Esophagus muscularis mucosa (tissue), 4 donors: ENCODE data around the gene CCDC158. TPM values are rescaled to one million over a fixed set of nuclear protein-coding genes. Genes with fewer than 3 reads are reported as not detected.

ENCODE experiments used
- DNase-seq: peaks from one replicate; pipeline ENCODE4 v3.0.0-alpha.2; 2017; ENCODE audit errors: extremely low spot score
- H3K27ac ChIP-seq, 4 donors: fragments of 200-600 bp; sonication (generic); replicated peaks in 1 of 4; 1 replicate in 3 of 4; 2 replicates in 1 of 4; pipeline ENCODE4 v1.5.1; 2016 to 2019; ENCODE audit warnings: mild to moderate bottlenecking in 1 of 4
- H3K27me3 ChIP-seq, 4 donors: fragments of 200-600 bp; sonication (generic); one replicate each; pipeline versions ENCODE4 v1.5.1 to v1.6.0; 2016 to 2019
- H3K36me3 ChIP-seq, 4 donors: fragments of 200-600 bp; sonication (generic); one replicate each; pipeline ENCODE4 v1.5.1; 2016 to 2019
- H3K4me1 ChIP-seq, 4 donors: fragments of 200-600 bp; sonication (generic); one replicate each; pipeline ENCODE4 v1.5.1; 2016 to 2019
- H3K4me3 ChIP-seq, 4 donors: fragments of 200-600 bp; sonication (generic); 1 replicate in 2 of 4; 2 replicates in 2 of 4; pipeline ENCODE4 v1.5.1; 2016 to 2019; ENCODE audit warnings: mild to moderate bottlenecking in 4 of 4, moderate library complexity in 1 of 4
- H3K9me3 ChIP-seq, 4 donors: fragments of 200-600 bp; sonication (generic); 1 replicate in 3 of 4; 2 replicates in 1 of 4; pipeline ENCODE4 v1.5.1; 2016 to 2019
- EP300 ChIP-seq: sonication (generic); formaldehyde crosslinking; IDR thresholded peaks from one replicate; pipeline ENCODE4 v1.6.1; 2017; ENCODE audit warnings: antibody characterized with exemption
- POLR2A ChIP-seq: fragments of 450-650 bp; IDR thresholded peaks from one replicate; pipeline ENCODE4 v1.6.1; 2017; ENCODE audit warnings: antibody characterized with exemption, moderate library complexity, mild to moderate bottlenecking, low read depth
- POLR2AphosphoS5 ChIP-seq, 2 donors: sonication (generic); formaldehyde crosslinking; IDR thresholded peaks; one replicate each; pipeline ENCODE4 v1.6.1; 2017; ENCODE audit warnings: antibody characterized with exemption in 2 of 2
- WGBS: methylation state at CpG from one replicate; pipeline ENCODE4 v1.1.5; 2018; 5-methylcytosine and 5-hydroxymethylcytosine counted together
- intact Hi-C: fragments of 100-400 bp; cut with DNase I; formaldehyde crosslinking; loops from one replicate; pipeline ENCODE4 v1.15.1; 2023
- total RNA-seq, 4 donors: library from RNA; depleted of rRNA; stranded (reverse); fragments of >200 nt; gene quantifications; one replicate each; pipeline versions ENCODE4 v1.1.0 to v1.2.1, GENCODE V29; 2016
- TF ChIP-seq, protein P1 (sequence below), 3 experiments: fragments of 200-600 bp in 2 of 3; fragments of 450-650 bp in 1 of 3; sonication (generic) in 2 of 3; IDR thresholded peaks; one replicate each; pipeline ENCODE4 v1.5.1; 2017 to 2019; ENCODE audit warnings: antibody characterized with exemption in 3 of 3, mild to moderate bottlenecking in 2 of 3, moderate library complexity in 1 of 3

The CCDC158 gene
- total RNA-seq, 4 donors from 2014 or later: 0.66 to 1.8 (median 1.3) TPM

DNA sequence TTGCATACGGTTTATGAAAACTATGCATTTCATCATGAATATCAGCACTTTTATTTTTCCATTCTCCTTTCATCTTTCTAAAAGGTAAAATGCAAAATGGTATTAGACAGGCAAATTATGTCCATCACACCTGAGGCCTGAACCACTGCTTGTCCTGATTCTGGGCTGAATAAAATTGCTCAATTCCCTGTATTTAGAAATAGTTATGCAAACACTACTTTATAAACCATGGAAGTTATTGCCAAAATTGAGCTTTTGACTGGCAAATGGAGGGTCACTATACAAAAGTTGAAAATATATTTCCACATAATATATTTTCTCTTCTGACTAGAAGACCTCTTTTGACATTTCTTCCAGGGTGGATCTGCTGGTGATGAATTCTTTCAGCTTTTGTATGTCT lies 148.4 kb downstream of the CCDC158 start:
- Histone ChIP-seq H3K9me3 (no peaks in the 10 kb centered on the region), H3K4me3 (no peak overlapping the region), H3K27me3 (no peaks in the 10 kb centered on the region), H3K36me3 (no peaks in the 10 kb centered on the region), H3K27ac (no peak overlapping the region), H3K4me1 (no peaks in the 10 kb centered on the region)
- 38% methylated on average over 1 of the region's 1 CpG for WGBS
- TF ChIP-seq EP300: no peak
- TF ChIP-seq, protein P1, sequence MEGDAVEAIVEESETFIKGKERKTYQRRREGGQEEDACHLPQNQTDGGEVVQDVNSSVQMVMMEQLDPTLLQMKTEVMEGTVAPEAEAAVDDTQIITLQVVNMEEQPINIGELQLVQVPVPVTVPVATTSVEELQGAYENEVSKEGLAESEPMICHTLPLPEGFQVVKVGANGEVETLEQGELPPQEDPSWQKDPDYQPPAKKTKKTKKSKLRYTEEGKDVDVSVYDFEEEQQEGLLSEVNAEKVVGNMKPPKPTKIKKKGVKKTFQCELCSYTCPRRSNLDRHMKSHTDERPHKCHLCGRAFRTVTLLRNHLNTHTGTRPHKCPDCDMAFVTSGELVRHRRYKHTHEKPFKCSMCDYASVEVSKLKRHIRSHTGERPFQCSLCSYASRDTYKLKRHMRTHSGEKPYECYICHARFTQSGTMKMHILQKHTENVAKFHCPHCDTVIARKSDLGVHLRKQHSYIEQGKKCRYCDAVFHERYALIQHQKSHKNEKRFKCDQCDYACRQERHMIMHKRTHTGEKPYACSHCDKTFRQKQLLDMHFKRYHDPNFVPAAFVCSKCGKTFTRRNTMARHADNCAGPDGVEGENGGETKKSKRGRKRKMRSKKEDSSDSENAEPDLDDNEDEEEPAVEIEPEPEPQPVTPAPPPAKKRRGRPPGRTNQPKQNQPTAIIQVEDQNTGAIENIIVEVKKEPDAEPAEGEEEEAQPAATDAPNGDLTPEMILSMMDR (IDR thresholded peaks at IDR 0.05): no peak
- TF ChIP-seq POLR2A: no peak
- no peak for TF ChIP-seq POLR2AphosphoS5 (IDR thresholded peaks at IDR 0.05)
- no peak for DNase-seq
- intact Hi-C loops: no loop called here

DNA sequence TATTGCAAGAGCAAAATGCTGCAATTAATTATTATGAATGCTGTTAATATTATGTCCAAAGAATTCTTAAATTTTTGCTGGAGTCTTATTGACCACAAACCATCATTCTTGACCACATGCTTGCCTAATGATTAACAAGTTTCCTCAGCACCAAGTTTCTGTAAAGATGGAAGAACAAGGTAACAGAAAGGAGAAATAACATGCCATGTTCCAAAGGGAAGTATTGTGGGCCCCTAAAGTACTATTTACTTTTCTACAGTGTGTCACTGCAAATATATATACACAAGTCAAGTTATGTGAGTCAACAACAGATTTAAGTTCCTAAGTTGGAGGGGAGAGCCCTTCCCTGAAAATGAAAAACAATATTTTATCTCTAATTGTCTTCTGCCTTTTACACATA lies 148.9 kb downstream of the CCDC158 start:
- Histone ChIP-seq H3K9me3 (no peaks in the 10 kb centered on the region), H3K27me3 (no peaks in the 10 kb centered on the region), H3K4me1 (no peaks in the 10 kb centered on the region), H3K27ac (no peak overlapping the region), H3K4me3 (no peak overlapping the region), H3K36me3 (no peaks in the 10 kb centered on the region)
- intact Hi-C loops: no loop called here
- TF ChIP-seq, protein P1 (IDR thresholded peaks at IDR 0.05): no peak
- no peak for TF ChIP-seq EP300
- no peak for TF ChIP-seq POLR2AphosphoS5 (IDR thresholded peaks at IDR 0.05)
- DNase-seq: no peak

DNA sequence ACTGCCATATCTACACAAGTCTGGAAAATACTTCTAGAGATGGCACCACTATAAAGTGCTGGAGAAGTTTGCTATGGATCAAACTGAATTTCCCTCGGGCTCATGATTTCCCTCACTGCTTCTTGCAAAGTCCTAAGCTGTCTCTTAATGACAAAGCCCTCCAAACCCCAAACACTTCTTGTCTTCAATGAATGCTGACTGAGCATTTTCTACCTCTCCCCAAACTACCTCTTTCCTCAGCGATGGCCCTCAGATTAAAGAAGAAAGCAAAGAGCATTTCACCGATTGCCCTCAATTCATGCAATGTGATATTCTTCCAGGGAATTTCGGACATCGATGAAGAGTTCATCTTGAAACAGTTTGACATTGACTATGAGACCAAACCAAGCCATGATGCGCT lies 149.7 kb downstream of the CCDC158 start:
- peaks cover 0 to 3% (median 0%) of the 10 kb centered on the region in 4 donors for H3K36me3 ChIP-seq
- H3K4me1 ChIP-seq: no peaks in the 10 kb centered on the region
- no peak overlapping the region for H3K4me3 ChIP-seq
- intact Hi-C loops: no loop called here
- no peak overlapping the region for H3K27ac ChIP-seq
- H3K27me3 ChIP-seq: no peaks in the 10 kb centered on the region
- WGBS: 95% methylated on average over 6 of the region's 6 CpGs
- H3K9me3 ChIP-seq: no peaks in the 10 kb centered on the region
- no peak for DNase-seq
- TF ChIP-seq EP300: no peak
- TF ChIP-seq, protein P1 (IDR thresholded peaks at IDR 0.05): no peak
- no peak for TF ChIP-seq POLR2A
- no peak for TF ChIP-seq POLR2AphosphoS5 (IDR thresholded peaks at IDR 0.05)

DNA sequence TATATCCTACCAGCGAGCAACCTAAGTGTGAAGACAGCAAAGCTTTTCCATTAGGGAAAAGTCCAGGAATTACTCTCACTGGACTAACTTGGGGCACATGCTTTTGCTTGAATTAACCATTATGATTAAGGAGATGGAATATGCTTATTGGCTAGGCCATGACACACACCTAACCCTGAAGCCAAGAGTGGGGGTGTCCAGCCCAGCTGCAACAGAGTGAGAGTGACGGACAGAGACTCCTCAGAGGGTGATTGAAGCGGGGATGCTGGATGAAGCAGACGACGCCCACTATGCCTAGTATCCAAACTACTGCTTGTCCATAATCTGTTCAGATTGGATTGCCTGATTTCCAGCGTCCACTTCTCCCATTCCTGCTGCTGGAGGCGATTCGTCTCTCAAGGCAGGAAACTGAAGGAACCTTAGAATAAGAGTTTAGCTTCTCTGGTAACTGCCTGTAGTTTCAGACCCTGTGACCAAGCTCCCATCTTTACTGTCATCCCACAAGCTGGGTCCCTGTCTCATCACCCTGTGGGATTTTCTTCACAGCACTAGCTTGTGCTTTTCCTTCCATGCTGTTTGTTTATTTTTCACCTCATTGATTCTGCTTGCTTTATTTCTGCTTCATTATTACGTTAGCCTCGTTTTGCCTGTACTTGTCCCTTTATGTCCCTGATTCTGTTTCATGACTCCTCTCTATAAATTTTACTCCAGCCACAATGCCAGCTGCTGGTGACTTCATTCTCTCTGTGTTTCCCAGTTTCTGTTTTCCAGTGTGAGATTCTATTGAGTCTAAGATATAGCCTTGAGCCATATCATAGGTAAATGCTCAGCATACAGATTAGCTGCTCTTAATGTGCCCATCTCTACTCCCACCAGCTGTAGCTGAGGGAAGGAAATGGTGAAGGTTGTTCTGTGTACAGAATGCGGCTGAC lies 150.4 kb downstream of the CCDC158 start:
- no peaks in the 10 kb centered on the region for H3K27me3 ChIP-seq
- H3K36me3 ChIP-seq: peaks cover 0 to 6% (median 3%) of the 10 kb centered on the region in 4 donors
- H3K27ac ChIP-seq: no peak overlapping the region
- no peak for DNase-seq
- H3K4me1 ChIP-seq: no peaks in the 10 kb centered on the region
- H3K4me3 ChIP-seq: no peak overlapping the region
- no peak for TF ChIP-seq POLR2A
- TF ChIP-seq EP300: no peak
- TF ChIP-seq, protein P1 (IDR thresholded peaks at IDR 0.05): no peak
- no peak for TF ChIP-seq POLR2AphosphoS5 (IDR thresholded peaks at IDR 0.05)
- intact Hi-C loops: no loop called here
- WGBS: 88% methylated on average over 11 of the region's 11 CpGs
- no peaks in the 10 kb centered on the region for H3K9me3 ChIP-seq

DNA sequence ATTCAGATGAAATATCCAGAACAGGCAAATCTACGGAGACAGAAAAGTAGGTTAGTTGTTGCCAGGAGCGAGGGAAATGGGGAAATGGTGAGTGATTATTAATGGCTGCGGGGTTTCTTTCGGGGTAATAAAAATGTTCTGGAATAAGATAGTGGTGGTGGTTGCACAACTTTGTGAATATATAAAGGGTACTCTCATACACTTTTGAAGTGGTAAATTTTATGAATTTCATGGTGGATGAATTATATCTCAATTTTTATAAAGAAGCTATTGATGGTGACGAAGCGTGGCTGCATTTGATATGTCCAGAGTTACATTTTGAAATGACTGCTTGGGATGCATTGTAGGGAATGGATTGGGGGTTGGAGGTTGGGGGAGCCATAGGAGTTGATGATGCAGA lies 153.1 kb downstream of the CCDC158 start:
- 93% methylated on average over 6 of the region's 6 CpGs for WGBS
- Histone ChIP-seq H3K9me3 (no peaks in the 10 kb centered on the region), H3K36me3 (peaks cover 0 to 13% (median 3%) of the 10 kb centered on the region in 4 donors), H3K4me1 (no peaks in the 10 kb centered on the region), H3K27ac (no peak overlapping the region), H3K4me3 (no peak overlapping the region), H3K27me3 (no peaks in the 10 kb centered on the region)
- DNase-seq: no peak
- intact Hi-C loops: no loop called here
- TF ChIP-seq EP300 (no peak), POLR2AphosphoS5 (IDR thresholded peaks at IDR 0.05) (no peak), POLR2A (no peak)
- TF ChIP-seq, protein P1 (IDR thresholded peaks at IDR 0.05): no peak
